ENCODE data around the gene GPR15. TPM values are rescaled to one million over a fixed set of nuclear protein-coding genes. Genes with fewer than 3 reads are reported as not detected.

The GPR15 gene
- total and polyA plus RNA-seq, 12 donors: 0.14 to 0.39 TPM; not detected in 10

GRCh38 chr3:98500019-98500418 lies 31.8 kb upstream of the GPR15 start:
- TF ChIP-seq POLR2A (IDR thresholded peaks at IDR 0.05): no peak
- TF ChIP-seq, protein P1, sequence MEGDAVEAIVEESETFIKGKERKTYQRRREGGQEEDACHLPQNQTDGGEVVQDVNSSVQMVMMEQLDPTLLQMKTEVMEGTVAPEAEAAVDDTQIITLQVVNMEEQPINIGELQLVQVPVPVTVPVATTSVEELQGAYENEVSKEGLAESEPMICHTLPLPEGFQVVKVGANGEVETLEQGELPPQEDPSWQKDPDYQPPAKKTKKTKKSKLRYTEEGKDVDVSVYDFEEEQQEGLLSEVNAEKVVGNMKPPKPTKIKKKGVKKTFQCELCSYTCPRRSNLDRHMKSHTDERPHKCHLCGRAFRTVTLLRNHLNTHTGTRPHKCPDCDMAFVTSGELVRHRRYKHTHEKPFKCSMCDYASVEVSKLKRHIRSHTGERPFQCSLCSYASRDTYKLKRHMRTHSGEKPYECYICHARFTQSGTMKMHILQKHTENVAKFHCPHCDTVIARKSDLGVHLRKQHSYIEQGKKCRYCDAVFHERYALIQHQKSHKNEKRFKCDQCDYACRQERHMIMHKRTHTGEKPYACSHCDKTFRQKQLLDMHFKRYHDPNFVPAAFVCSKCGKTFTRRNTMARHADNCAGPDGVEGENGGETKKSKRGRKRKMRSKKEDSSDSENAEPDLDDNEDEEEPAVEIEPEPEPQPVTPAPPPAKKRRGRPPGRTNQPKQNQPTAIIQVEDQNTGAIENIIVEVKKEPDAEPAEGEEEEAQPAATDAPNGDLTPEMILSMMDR (IDR thresholded peaks at IDR 0.05): no peak
- DNase-seq: no peak
- Histone ChIP-seq H3K27me3 (no peaks in the 10 kb centered on the region), H3K4me1 (replicated peaks in 1 of 2) (no peaks in the 10 kb centered on the region), H3K9me3 (replicated peaks in 1 of 3) (no peaks in the 10 kb centered on the region), H3K36me3 (replicated peaks in 1 of 2) (no peaks in the 10 kb centered on the region), H3K4me3 (no peak overlapping the region), H3K27ac (no peak overlapping the region)
- intact Hi-C loops (cut with DNase I): no loop called here
- whole genome bisulfite sequencing, 4 donors: 59 to 72% (median 65%) methylated on average over 4 of the region's 4 CpGs

DNA sequence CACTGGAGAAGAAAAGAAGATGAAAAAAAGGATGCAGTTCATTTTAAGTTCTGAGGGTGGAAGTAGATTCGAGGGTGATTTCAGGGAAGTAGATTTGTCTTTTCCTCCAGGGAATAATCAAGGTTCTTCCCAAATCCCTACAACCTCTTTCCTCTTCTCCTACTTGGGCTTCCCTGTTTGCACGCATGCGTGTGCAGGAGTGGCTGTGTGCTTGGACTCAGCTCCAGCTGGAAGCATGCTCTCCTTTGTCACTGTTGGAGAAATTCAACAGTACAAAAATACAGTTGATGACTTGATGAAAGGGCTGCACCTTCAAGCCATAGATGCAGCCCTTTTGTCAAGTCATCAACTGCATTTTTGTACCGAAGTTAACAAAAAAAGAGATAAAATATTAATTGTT lies 30.5 kb upstream of the GPR15 start:
- TF ChIP-seq POLR2A (IDR thresholded peaks at IDR 0.05): no peak
- TF ChIP-seq, protein P1 (IDR thresholded peaks at IDR 0.05): no peak
- no peaks in the 10 kb centered on the region for H3K36me3 ChIP-seq (replicated peaks in 1 of 2)
- no peaks in the 10 kb centered on the region for H3K4me1 ChIP-seq (replicated peaks in 1 of 2)
- no peak for DNase-seq
- 74 to 84% (median 80%) methylated on average over 4 of the region's 4 CpGs for WGBS, 4 donors
- no peak overlapping the region for H3K4me3 ChIP-seq
- H3K27me3 ChIP-seq: no peaks in the 10 kb centered on the region
- H3K27ac ChIP-seq: no peak overlapping the region
- no peaks in the 10 kb centered on the region for H3K9me3 ChIP-seq (replicated peaks in 1 of 3)
- intact Hi-C loops (cut with DNase I): no loop called here

DNA sequence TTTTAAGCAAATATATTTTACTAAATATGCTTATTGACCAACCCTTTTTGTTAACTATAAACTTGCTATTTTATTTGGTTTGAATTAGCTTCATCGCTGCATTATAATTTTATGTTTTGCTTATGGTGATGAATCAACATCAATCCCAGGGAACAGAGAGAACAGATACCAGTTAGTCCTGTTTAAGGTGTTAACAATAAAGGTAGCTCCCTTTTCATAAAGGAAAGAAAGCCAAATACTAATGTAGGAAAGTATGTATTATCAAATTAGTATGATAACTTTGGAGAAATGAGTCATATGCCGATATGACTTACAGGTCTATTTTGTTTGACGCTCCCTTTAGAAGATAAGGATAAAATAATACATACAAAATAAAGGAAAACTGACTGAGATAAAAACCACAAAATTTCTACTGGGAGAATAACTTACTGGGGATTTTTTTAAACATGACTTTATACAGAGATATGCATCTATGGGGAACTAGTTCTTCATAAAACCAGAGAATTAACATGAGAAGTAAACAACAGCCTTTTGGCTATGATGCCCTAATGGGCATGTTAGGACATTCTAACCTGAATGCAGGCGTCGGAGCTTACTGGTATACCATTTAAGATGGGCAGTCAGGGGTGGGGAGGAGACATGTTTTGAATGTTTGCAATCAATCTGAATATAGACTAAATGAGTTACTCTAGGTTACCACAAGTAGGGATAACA lies 29.8 kb upstream of the GPR15 start:
- H3K36me3 ChIP-seq (replicated peaks in 1 of 2): no peaks in the 10 kb centered on the region
- H3K27me3 ChIP-seq: no peaks in the 10 kb centered on the region
- WGBS, 4 donors: 88 to 91% (median 90%) methylated on average over 5 of the region's 5 CpGs
- intact Hi-C loops (cut with DNase I): no loop called here
- H3K9me3 ChIP-seq (replicated peaks in 1 of 3): no peaks in the 10 kb centered on the region
- TF ChIP-seq, protein P1 (IDR thresholded peaks at IDR 0.05): no peak
- no peak for TF ChIP-seq POLR2A (IDR thresholded peaks at IDR 0.05)
- H3K4me1 ChIP-seq (replicated peaks in 1 of 2): no peaks in the 10 kb centered on the region
- no peak for DNase-seq
- no peak overlapping the region for H3K27ac ChIP-seq
- no peak overlapping the region for H3K4me3 ChIP-seq

DNA sequence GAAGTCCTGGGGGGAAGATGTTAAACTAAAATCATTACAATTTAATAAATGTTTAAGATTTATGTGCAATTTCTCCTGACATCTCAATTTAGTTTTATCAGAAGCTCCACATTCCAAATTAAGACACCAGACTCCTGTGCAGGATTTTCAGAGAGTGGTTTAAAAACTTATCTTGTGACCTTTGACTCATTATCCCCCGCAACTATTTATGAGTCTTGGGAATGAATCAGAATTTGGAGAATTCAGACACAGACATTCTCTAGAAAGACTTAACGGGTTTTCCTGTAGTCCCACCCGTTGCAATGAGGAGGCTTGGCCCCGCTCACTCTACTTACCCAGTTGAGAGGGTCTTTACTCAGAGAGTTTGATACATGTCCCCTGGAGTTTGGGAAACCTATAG lies 27.2 kb upstream of the GPR15 start:
- no peaks in the 10 kb centered on the region for H3K27me3 ChIP-seq
- no peaks in the 10 kb centered on the region for H3K36me3 ChIP-seq (replicated peaks in 1 of 2)
- no peak overlapping the region for H3K27ac ChIP-seq
- H3K9me3 ChIP-seq (replicated peaks in 1 of 3): no peaks in the 10 kb centered on the region
- H3K4me3 ChIP-seq: no peak overlapping the region
- DNase-seq: no peak
- 50 to 59% (median 53%) methylated on average over 4 of the region's 4 CpGs for WGBS, 4 donors
- TF ChIP-seq POLR2A (IDR thresholded peaks at IDR 0.05): no peak
- TF ChIP-seq, protein P1 (IDR thresholded peaks at IDR 0.05): no peak
- intact Hi-C loops (cut with DNase I): no loop called here
- H3K4me1 ChIP-seq (replicated peaks in 1 of 2): no peaks in the 10 kb centered on the region
